C4-2B (cell line): ENCODE measurements around the gene NHLH2.

Source experiments
- H3K27ac ChIP-seq: fragments of 450-650 bp; 2 replicates; pipeline ENCODE4 v1.5.1; 2017
- ZFX ChIP-seq: fragments of 450-650 bp; IDR thresholded peaks from 2 replicates; pipeline ENCODE4 v1.6.1; 2017
- TF ChIP-seq, protein P1 (sequence below): fragments of 450-650 bp; conservative IDR thresholded peaks from 2 replicates; pipeline ENCODE4 v1.5.1; 2017; ENCODE audit warnings: mild to moderate bottlenecking

The NHLH2 gene

DNA sequence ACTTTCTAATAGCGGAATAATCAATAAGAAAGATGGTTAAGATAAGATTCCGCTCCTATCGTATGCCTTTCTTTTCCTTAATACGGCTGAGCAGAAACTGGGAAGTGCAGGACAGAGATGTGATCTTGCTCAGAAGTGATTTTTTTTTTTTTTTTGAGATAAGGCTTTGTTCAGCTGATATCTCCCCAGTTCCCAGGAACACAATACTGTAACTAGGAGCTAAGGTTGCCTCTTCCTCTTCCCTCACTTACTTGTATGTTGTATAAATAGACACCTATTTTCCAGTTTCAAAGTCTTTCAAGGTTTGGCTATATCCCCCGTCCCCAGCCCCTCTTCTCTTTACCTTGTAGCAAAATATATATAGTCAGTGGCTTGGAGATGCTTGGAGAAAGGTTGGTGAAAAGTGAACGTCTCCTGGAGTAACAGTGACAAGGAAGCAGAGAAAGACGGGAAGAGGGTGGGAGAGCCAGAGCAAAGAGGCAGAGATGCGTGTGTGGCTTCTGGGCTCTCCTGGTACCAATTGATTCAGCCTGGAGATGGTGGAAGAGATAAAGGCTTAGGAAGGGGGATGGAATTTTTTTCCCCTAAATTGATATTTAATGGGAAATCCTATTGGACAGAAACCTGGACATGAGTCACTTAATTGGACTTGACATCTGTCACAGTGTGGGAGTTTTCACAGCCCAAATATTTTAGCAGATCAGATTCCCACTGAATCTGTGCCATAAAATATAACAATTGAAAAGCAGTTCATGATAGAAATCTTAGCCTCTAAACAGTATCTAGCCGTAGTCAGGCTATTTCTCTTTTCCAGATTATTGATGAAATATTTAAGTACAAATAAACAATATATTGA is at the start of gene NHLH2:
Gene NHLH2 (minus strand): TSS at position 522 of the 856 bp plus-strand sequence. CDS start 2,754 bp downstream, outside the sequence.
- TF ChIP-seq ZFX = no peak
- TF ChIP-seq, protein P1, sequence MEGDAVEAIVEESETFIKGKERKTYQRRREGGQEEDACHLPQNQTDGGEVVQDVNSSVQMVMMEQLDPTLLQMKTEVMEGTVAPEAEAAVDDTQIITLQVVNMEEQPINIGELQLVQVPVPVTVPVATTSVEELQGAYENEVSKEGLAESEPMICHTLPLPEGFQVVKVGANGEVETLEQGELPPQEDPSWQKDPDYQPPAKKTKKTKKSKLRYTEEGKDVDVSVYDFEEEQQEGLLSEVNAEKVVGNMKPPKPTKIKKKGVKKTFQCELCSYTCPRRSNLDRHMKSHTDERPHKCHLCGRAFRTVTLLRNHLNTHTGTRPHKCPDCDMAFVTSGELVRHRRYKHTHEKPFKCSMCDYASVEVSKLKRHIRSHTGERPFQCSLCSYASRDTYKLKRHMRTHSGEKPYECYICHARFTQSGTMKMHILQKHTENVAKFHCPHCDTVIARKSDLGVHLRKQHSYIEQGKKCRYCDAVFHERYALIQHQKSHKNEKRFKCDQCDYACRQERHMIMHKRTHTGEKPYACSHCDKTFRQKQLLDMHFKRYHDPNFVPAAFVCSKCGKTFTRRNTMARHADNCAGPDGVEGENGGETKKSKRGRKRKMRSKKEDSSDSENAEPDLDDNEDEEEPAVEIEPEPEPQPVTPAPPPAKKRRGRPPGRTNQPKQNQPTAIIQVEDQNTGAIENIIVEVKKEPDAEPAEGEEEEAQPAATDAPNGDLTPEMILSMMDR = no peak
- no peak within 1 kb of the TSS for H3K27ac ChIP-seq

DNA sequence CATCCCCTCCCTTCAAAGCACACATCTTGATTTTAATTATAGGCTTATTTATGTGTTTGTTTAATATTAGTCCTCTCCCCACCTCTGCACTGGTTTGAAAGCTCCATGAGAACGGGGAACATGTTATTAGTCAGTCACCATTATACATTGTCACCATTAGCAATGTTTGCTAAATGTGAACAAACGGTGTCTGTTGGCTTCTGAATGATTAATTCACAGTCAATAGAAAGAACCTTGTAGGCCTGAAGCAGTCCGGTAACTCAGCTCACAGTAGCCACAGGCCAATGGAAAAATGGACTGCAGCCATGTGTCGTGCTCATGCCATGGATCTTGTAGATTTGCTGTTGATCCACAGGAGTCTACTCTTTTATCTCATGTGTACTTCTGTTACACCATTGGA is 49.7 kb upstream of the NHLH2 start:
- TF ChIP-seq ZFX = no peak
- TF ChIP-seq, protein P1 = no peak
- H3K27ac ChIP-seq = no peak overlapping the region

DNA sequence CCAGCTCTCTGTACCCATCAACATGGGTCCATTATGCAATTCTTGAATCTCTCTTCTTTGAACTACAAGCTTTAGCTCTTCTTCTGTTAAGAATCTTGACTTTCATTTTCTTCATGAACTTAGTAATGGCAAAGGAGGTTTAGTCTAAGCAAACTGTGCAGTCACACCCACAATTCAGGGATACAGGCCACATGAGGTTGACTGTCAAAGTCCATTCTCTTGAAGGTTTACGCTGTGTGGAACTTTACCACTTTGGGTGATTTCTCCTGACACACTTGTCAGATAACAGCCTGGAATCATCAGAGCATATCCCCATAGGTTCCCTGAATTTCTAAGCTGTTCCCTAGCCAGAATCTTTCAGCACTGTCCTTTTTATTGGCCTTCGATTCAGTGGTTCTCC is 48.0 kb upstream of the NHLH2 start:
- TF ChIP-seq ZFX = no peak
- TF ChIP-seq, protein P1 = no peak
- H3K27ac ChIP-seq = no peak overlapping the region

DNA sequence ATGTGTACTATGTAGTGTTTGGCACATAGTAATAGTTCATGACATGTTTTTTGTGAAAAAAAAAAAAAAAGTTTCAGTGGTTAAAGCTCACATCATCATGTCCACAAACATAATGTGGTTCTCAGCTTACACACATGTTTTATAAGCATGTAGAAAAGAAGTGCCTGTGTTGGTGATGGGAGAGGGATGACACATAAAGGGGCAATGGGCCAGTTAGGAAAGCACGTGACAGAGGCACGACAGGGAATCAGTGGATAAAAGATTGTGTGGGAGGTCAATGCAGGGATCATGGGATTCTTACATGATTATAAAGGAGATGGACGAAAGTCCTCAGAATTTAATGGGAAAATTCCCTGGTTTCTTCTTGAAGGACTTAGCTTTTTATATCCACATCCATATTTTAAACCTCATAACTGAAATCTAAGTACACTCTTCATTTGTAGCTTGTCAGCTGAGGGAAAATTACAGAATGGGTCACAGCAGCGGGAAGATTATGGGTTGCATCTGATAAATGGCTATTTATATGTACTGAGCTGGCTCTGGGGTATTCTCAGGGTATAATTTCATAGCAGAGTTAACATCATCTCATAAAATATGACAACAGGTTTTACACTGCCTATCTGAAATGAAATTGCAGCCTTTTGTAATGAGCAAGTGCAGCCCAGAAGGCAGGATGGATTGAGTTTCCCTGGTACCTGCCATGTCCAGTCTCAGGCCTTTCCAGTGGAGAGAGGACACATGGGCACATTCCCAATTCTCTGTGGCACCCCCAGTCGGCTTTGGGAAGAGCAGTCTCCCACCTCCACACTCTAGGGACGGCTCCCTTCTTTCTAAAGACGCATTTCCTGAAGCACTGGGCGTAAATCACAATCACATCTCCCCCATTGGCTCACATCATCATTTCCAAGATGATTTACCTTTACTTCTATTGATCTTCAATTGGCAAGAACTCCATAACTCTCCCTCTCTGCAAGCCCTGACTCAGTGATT is 42.3 kb upstream of the NHLH2 start:
- H3K27ac ChIP-seq = no peak overlapping the region
- no peak for TF ChIP-seq ZFX
- TF ChIP-seq, protein P1 = no peak

DNA sequence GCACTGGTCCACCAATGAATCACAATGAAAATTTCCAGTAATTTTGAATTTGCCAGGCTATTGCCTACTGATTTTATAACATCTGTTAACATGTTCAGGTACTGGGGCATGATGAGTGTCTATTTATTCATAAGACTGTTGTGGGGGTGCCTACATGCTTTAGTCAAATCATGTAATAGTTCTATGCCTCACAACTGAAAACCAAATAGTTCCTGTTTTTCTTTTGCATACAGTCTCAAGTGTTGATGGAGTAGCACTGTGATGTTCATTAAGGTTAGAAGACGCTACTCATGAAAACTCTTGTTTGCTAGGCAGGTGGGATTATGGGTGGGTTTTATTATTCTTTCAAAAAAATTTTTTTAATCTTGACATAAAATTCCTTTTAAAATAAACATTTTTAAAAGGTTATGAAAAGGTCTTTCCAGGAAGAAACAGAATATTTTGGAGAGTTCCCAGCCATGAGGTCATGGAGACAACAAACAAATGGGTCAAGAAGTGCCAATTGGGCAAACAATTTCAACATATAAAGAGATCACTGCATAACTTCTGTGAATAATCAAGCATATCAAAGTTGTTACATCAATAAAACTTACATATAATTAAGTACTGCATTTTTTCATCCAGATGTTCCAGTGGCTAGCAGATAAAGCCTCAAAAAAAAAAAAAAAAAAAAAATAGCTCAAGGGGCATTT is 40.2 kb upstream of the NHLH2 start:
- TF ChIP-seq ZFX = no peak
- TF ChIP-seq, protein P1 = no peak
- no peak overlapping the region for H3K27ac ChIP-seq

DNA sequence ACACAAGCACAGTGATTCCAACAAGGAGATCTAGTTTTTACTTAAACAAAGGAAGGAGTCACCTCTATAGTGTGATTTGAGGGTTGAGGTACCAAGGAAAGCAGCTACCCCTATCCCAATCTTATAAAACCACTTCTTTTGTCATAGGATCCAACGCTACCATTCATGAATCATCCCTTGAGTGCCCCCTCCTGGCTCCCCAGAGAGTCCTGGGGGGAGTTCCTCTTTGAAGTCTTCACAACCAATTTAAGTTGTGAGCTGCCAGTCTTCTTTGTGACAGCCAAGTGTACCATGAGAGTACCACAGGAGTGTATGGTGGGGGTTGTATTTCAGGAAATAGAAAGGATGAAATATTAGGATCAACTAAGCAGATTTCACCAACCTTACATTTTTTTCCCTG is 39.1 kb upstream of the NHLH2 start:
- TF ChIP-seq, protein P1 = 0 out of 2 replicates have a peak, but pooled peaks have one; percentile 4
- no peak for TF ChIP-seq ZFX
- 0 out of 2 replicates have a peak overlapping the region, but pooled peaks have one; percentile 25 for H3K27ac ChIP-seq
